Measurements from ENCODE around the gene TMEM117. TPM values are rescaled to one million over a fixed set of nuclear protein-coding genes. Genes with fewer than 3 reads are reported as not detected.

TMEM117 gene
- total and polyA plus RNA-seq, 2 donors (not counting 3 experiments of a cell fraction or from before 2014, with no cell fraction given) = 1.2 to 3.8 TPM

DNA sequence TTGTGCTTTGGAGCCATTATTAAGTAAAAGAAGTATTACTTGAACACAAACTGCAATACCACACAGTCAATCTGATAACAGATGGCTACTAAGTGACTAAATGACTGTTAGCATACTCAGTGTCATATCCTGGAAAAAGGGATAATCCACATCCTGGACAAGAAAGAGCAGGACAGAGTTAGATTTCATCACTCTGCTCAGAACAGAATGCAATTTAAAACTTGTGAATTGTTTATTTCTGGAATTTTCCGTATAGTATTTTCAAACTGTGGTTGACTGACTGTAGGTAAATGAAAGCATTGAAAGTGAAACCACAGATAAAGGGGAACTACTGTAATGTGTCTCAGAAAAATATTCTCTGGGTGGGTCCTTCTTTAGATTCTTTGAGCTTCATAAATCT, 458.8 kb downstream of the TMEM117 start:
- intact Hi-C loops (cut with micrococcal nuclease) = no loop called here
- Histone ChIP-seq H4K20me1 (replicated peaks; ENCODE audit: control insufficient read depth, extremely low read depth, insufficient read depth, low read length) (no peaks in the 10 kb centered on the region), H3K4me1 (ENCODE audit: control insufficient read depth, extremely low read depth, insufficient read depth, low read length) (no peaks in the 10 kb centered on the region), H3K4me3 (replicated peaks in 1 of 3; ENCODE audit: insufficient read depth in 1 of 3, low read depth in 1 of 3, low read length in 3 of 3) (no peak overlapping the region), H3K4me2 (ENCODE audit: insufficient read depth, low read length) (no peak overlapping the region), H2AFZ (ENCODE audit: low read depth, low read length) (no peak overlapping the region), H3K27ac (ENCODE audit: insufficient read depth, low read depth, low read length) (no peak overlapping the region), H3K9ac (replicated peaks; ENCODE audit: extremely low read depth, insufficient read depth, low read length) (no peak overlapping the region), H3K36me3 (ENCODE audit: control insufficient read depth in 2 of 2, extremely low read depth in 1 of 2, insufficient read depth in 2 of 2, low read length in 2 of 2) (no peaks in the 10 kb centered on the region), H3K9me1 (replicated peaks; ENCODE audit: control insufficient read depth, extremely low read depth, insufficient read depth, low read length) (no peaks in the 10 kb centered on the region), H3K27me3 (ENCODE audit: control insufficient read depth in 2 of 2, insufficient read depth in 2 of 2, low read length in 2 of 2) (no peaks in the 10 kb centered on the region), H3K79me2 (ENCODE audit: control insufficient read depth, insufficient read depth, low read length) (no peaks in the 10 kb centered on the region), H3K9me3 (replicated peaks; ENCODE audit: control insufficient read depth, insufficient read depth, low read length) (no peaks in the 10 kb centered on the region)
- POLR2A ChIA-PET = no interaction called here
- no peak for FAIRE-seq
- CTCF ChIA-PET = no interaction called here
- no TSS peak for BruUV-seq (replicated peaks)
- dilution Hi-C loops (cut with MboI; ENCODE audit: extremely low pct_ligation_motif_present, low sequenced_read_pairs) = no loop called here
- no peak for DNase-seq (ENCODE audit: low read depth, low spot score)
- no peak for TF ChIP-seq MYC (IDR thresholded peaks at IDR 0.05; ENCODE audit: low read depth, low read length)
- no peak for TF ChIP-seq POLR2AphosphoS5 (IDR thresholded peaks at IDR 0.05; ENCODE audit: insufficient read depth, low read depth, low read length)
- TF ChIP-seq, protein P1, sequence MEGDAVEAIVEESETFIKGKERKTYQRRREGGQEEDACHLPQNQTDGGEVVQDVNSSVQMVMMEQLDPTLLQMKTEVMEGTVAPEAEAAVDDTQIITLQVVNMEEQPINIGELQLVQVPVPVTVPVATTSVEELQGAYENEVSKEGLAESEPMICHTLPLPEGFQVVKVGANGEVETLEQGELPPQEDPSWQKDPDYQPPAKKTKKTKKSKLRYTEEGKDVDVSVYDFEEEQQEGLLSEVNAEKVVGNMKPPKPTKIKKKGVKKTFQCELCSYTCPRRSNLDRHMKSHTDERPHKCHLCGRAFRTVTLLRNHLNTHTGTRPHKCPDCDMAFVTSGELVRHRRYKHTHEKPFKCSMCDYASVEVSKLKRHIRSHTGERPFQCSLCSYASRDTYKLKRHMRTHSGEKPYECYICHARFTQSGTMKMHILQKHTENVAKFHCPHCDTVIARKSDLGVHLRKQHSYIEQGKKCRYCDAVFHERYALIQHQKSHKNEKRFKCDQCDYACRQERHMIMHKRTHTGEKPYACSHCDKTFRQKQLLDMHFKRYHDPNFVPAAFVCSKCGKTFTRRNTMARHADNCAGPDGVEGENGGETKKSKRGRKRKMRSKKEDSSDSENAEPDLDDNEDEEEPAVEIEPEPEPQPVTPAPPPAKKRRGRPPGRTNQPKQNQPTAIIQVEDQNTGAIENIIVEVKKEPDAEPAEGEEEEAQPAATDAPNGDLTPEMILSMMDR (IDR thresholded peaks at IDR 0.05; ENCODE audit: extremely low read depth in 1 of 2, insufficient read depth in 1 of 2, low read depth in 1 of 2, low read length in 2 of 2) = no peak
- TF ChIP-seq, protein P2, sequence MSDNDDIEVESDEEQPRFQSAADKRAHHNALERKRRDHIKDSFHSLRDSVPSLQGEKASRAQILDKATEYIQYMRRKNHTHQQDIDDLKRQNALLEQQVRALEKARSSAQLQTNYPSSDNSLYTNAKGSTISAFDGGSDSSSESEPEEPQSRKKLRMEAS (IDR thresholded peaks at IDR 0.05; ENCODE audit: insufficient read depth, insufficient read length) = no peak
- no peak for TF ChIP-seq EZH2 (IDR thresholded peaks at IDR 0.05; ENCODE audit: borderline replicate concordance, low read depth, low read length, severe bottlenecking)
- TF ChIP-seq JUN (IDR thresholded peaks at IDR 0.05; ENCODE audit: borderline replicate concordance, insufficient read depth, insufficient read length, low read depth) = no peak
- TF ChIP-seq POLR2A (IDR thresholded peaks at IDR 0.05; ENCODE audit: low read depth, low read length) = no peak
- no peak for TF ChIP-seq GATA2 (IDR thresholded peaks at IDR 0.05; ENCODE audit: insufficient read depth, insufficient read length, low read depth, low read length)
- no peak for TF ChIP-seq FOS (IDR thresholded peaks at IDR 0.05; ENCODE audit: borderline replicate concordance, insufficient read depth, low read length)

Data from endothelial cell of umbilical vein (primary cell).